ENCODE measurements around the gene COLQ. TPM values are rescaled to one million over a fixed set of nuclear protein-coding genes. Genes with fewer than 3 reads are reported as not detected.
"Not testable (repeated sequence)": the region's sequence is repeated elsewhere in the genome, so short reads cannot be mapped to it uniquely, and the experiment has no call there.

COLQ gene
- total RNA-seq, 1 experiment from 2014 or later = 0.40 TPM

GRCh38 chr3:15428539-15428938 lies 93.0 kb downstream of the COLQ start:
- peak; percentile 67 for DNase-seq (ENCODE audit: low read depth)

- DNase-seq (ENCODE audit: low read depth) = no peak
Observed at GRCh38 chr3:15427981-15428380, 93.5 kb downstream of the COLQ start.

GRCh38 chr3:15427182-15427880 lies 94.2 kb downstream of the COLQ start, which contains the start of the genes EAF1 and METTL6:
Gene EAF1 (plus strand): TSS chr3:15427598. CDS start chr3:15427780, 182 bp downstream.
Gene METTL6 (minus strand): TSS chr3:15427544. CDS start chr3:15426511, 1,033 bp downstream.
- peak; percentile 76 for DNase-seq (ENCODE audit: low read depth)

GRCh38 chr3:15426579-15427118 lies 94.9 kb downstream of the COLQ start:
- no peak for DNase-seq (ENCODE audit: low read depth)

GRCh38 chr3:15420871-15421270 lies 100.6 kb downstream of the COLQ start:
- DNase-seq (ENCODE audit: low read depth) = peak; percentile 47

GRCh38 chr3:15410966-15411365 lies 110.5 kb downstream of the COLQ start:
- DNase-seq (ENCODE audit: low read depth) = not testable (repeated sequence)

GRCh38 chr3:15409774-15410173 lies 111.7 kb downstream of the COLQ start:
- DNase-seq (ENCODE audit: low read depth) = no peak

- no peak for DNase-seq (ENCODE audit: low read depth)
Observed at GRCh38 chr3:15409239-15409638, 112.3 kb downstream of the COLQ start.

GRCh38 chr3:15405448-15406050 lies 116.0 kb downstream of the COLQ start:
- peak; percentile 48 for DNase-seq (ENCODE audit: low read depth)

GRCh38 chr3:15404767-15405166 lies 116.7 kb downstream of the COLQ start:
- DNase-seq (ENCODE audit: low read depth) = no peak

- DNase-seq (ENCODE audit: low read depth) = no peak
Observed at GRCh38 chr3:15403965-15404364, 117.5 kb downstream of the COLQ start.

- DNase-seq (ENCODE audit: low read depth) = no peak
Observed at GRCh38 chr3:15403495-15403894, 118.0 kb downstream of the COLQ start.

GRCh38 chr3:15401936-15402335 lies 119.6 kb downstream of the COLQ start:
- no peak for DNase-seq (ENCODE audit: low read depth)

Other genes with a start within 250 kb of the COLQ start
- gene SH3BP5, start 189.1 kb downstream of the COLQ start, total RNA-seq (2014; rRNA removed) = 7.8 and 8.4 TPM in 2 replicates
- 26.5 and 26.9 TPM in 2 replicates for gene METTL6, start 94.2 kb downstream of the COLQ start, total RNA-seq (2014; rRNA removed)
- 17.6 and 20.3 TPM in 2 replicates for gene EAF1, start 94.1 kb downstream of the COLQ start, total RNA-seq (2014; rRNA removed)
- gene HACL1, start 79.9 kb upstream of the COLQ start, total RNA-seq (2014; rRNA removed) = 18.9 and 20.2 TPM in 2 replicates
- 33.0 and 40.5 TPM in 2 replicates for gene BTD, start 80.0 kb upstream of the COLQ start, total RNA-seq (2014; rRNA removed)